ENCODE data around the gene TPRX1.
"Not testable (repeated sequence)": the region's sequence is repeated elsewhere in the genome, so short reads cannot be mapped to it uniquely, and the experiment has no call there.

Gene TPRX1

DNA sequence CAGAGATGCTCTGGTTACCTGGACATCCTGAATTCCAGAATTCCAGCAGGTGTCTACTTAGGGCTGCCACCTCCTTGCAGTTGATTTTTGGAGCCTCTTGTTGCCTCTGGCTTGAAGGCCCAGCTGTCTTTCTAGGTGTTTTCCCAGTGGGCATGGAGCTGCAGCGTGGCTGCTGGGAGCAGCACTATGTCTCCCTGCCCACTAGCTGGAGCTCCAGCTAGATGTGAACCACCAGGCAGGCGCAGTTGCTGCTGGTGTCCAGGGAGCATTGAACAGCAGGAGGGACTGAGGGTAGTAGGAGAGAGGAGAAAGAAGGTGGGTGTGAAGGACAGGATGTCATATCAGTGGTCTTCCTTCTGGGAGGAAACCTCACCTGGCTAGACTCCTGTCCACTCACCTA lies 35.7 kb downstream of the TPRX1 start:
- no peak for DNase-seq (ENCODE audit: low read depth in 1 of 2, low spot score in 1 of 2)

GRCh38 chr19:47767349-47767748 lies 37.0 kb downstream of the TPRX1 start:
- no peak for DNase-seq (ENCODE audit: low read depth in 1 of 2, low spot score in 1 of 2)

DNA sequence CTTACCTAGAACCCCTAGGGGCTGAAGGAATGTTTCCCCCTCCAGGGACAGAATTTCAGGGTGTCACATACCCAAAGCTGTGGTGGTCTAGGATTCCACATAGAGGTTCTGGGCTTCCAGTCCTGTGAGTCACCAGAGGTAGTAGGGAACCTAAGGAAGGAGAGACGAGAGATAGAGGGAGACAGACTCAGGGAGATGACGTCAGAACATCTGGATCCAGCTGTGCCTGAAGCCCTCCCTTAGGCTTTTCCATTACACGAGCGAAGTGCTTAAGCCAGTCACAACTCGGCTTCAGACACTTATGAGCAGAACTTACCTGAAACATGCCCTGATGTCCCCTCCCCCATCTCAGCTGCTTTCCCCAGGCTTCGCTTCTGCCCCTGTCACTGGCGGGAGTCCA lies 37.7 kb downstream of the TPRX1 start:
- DNase-seq (ENCODE audit: low read depth in 1 of 2, low spot score in 1 of 2), result no peak

GRCh38 chr19:47766359-47766620 lies 38.1 kb downstream of the TPRX1 start:
- no peak for DNase-seq (ENCODE audit: low read depth in 1 of 2, low spot score in 1 of 2)

GRCh38 chr19:47765523-47766358 lies 38.6 kb downstream of the TPRX1 start:
- DNase-seq (ENCODE audit: low read depth in 1 of 2, low spot score in 1 of 2), result peak in 1 of 2 donors; percentile 12

GRCh38 chr19:47764705-47765104 lies 39.6 kb downstream of the TPRX1 start:
- not testable (repeated sequence) for DNase-seq (ENCODE audit: low read depth in 1 of 2, low spot score in 1 of 2)

GRCh38 chr19:47762615-47763308 lies 41.6 kb downstream of the TPRX1 start:
- DNase-seq (ENCODE audit: low read depth in 1 of 2, low spot score in 1 of 2), result no peak

DNA sequence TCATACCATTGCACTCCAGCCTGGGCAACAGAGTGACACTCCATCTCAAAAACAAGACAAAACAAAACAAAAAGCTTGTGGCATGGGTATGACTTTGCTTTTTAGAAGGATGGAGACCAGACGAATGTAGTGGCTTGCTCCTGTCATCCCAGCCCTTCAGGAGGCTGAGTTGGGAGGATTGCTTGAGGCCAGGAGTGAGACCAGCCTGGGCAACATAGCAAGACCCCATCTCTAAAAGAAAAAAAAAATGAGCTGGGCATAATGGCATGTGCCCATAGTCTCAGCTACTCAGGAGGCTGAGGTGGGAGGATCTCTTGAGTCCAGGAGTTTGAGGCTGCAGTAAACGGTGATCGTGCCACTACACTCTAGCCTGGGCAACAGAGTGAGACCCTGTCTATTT lies 42.2 kb downstream of the TPRX1 start:
- DNase-seq (ENCODE audit: low read depth in 1 of 2, low spot score in 1 of 2), result no peak

- DNase-seq (ENCODE audit: low read depth in 1 of 2, low spot score in 1 of 2), result no peak
These were observed 42.8 kb downstream of the TPRX1 start for GRCh38 chr19:47761566-47761965.

GRCh38 chr19:47760632-47760999 lies 43.7 kb downstream of the TPRX1 start:
- DNase-seq (ENCODE audit: low read depth in 1 of 2, low spot score in 1 of 2), result no peak

DNA sequence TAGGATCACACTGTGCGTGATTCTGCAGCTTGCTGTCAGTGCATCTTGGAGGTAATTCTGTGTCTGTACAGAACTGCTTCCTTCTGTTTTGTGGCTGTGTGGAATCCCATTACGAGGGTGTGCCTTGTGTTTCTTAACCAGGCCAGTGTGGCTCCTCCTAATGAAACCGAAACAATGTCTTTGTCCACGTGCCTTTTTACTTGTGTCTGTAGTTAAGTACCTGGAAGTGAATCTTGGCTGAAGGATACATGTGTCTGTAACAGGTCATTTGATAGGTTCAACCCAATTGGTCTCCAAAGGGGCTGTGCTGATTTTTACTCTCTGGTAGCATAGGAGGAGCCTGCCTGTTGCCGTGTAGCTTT lies 45.9 kb downstream of the TPRX1 start:
- no peak for DNase-seq (ENCODE audit: low read depth in 1 of 2, low spot score in 1 of 2)

GRCh38 chr19:47757617-47758442 lies 46.5 kb downstream of the TPRX1 start:
- no peak for DNase-seq (ENCODE audit: low read depth in 1 of 2, low spot score in 1 of 2)

- DNase-seq (ENCODE audit: low read depth in 1 of 2, low spot score in 1 of 2), result no peak
These were observed 47.3 kb downstream of the TPRX1 start for GRCh38 chr19:47756953-47757608.

DNA sequence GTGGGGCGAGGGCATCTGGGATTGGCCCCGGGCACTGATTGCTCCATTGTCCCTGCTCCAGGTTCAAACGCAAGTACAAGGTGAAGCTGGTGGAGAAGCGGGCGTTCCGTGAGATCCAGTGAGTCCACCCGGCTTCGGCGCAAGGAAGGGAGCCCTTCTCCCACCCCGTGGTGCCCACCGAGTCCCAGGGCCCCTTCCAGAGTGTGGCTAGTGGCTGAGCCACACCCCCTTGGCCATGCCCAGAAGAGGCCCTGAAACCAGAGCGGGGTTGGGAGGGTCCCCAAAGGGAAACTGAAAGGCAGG lies 47.8 kb downstream of the TPRX1 start:
- no peak for DNase-seq (ENCODE audit: low read depth in 1 of 2, low spot score in 1 of 2)

GRCh38 chr19:47755762-47756626 lies 48.4 kb downstream of the TPRX1 start:
- no peak for DNase-seq (ENCODE audit: low read depth in 1 of 2, low spot score in 1 of 2)

DNA sequence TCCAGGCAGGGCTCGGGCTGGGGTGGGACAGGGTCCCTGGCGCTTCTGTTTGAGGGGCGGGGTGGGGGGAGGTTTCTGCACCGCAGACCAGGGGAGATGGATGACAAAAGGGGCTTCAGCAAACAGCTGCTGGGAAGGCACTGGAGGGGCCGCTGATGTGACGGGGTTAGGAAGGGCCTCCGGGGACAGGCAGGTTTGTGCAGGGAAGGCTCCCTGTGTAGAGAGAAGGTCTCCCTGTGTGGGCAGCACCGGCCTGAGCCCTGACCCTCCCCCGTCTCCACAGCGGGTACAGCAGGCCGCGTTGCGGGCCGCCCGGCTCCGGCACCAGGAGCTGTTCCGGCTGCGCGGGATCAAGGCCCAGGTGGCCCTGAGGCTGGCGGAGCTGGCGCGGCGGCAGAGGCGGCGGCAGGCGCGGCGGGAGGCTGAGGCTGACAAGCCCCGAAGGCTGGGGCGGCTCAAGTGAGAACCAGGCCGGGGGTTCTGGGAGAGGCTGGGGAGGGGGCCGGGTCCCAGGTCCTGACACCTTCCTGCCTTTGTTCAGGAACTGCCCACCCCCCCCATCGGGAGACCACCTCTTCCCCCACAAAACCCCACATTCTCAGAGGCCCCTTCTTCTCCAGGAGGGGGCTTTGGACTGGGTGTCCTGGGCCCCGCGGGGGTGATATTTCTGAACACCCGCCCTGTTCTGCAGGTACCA lies 49.1 kb downstream of the TPRX1 start:
- no peak for DNase-seq (ENCODE audit: low read depth in 1 of 2, low spot score in 1 of 2)

- no peak for DNase-seq (ENCODE audit: low read depth in 1 of 2, low spot score in 1 of 2)
These were observed 49.9 kb downstream of the TPRX1 start for GRCh38 chr19:47754206-47755064.

DNA sequence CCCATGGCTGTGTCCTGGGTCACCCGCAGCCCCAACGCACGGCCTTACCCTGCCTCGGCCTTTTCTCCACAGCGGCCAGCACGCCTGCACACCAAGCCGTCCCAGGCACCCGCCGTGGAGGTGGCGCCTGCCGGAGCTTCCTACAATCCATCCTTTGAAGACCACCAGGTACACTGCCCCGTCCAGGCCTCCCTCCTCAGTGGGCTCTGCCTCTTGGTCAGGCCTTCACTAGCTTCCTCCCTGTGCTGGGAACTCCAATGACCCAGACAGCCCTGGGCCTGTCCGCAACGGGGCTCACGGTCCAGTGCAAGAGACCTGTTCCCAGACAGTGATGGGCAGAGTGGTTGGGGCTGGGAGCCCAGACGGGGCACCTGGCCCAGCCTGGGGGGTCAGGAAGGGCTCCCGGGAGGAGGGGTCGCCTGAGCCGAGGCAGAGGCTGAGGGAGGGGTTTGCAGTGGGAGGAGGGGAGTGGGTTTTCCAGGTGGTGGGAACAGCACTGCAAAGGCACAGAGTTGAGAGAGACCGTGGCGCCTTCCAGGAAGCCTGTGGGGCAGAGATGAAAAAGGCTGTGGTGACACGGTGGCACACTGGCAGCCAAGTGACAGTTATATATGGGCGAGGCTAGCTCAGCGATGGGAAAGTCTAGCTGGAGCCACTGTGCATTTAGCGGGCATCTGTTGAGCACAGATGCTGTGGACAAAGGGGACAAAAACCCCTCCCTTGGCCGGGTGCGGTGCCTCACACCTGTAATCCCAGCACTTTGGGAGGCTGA lies 51.7 kb downstream of the TPRX1 start:
- DNase-seq (ENCODE audit: low read depth in 1 of 2, low spot score in 1 of 2), result no peak
